Osteoblast (primary cell): ENCODE data around the gene ZNF605. TPM values are rescaled to one million over a fixed set of nuclear protein-coding genes. Genes with fewer than 3 reads are reported as not detected.
"Not testable (repeated sequence)": the region's sequence is repeated elsewhere in the genome, so short reads cannot be mapped to it uniquely, and the experiment has no call there.

Source experiments
- DNase-seq: peaks from one replicate; pipeline ENCODE4 v3.0.0; 2011; ENCODE audit warnings: low spot score, mixed read lengths; ENCODE audit not compliant: insufficient read length; ENCODE audit errors: missing footprints
- H2AFZ ChIP-seq: 2 replicates; pipeline ENCODE4 v1.6.0; 2011; ENCODE audit warnings: mild to moderate bottlenecking, low read length
- H3K27ac ChIP-seq: 2 replicates; pipeline ENCODE4 v1.5.1; 2011; ENCODE audit warnings: mild to moderate bottlenecking, low read depth, low read length, moderate library complexity
- H3K27me3 ChIP-seq: 2 replicates; pipeline ENCODE4 v1.6.0; 2012; ENCODE audit warnings: mild to moderate bottlenecking, control low read depth, inconsistent platforms, low read length, moderate library complexity; ENCODE audit not compliant: insufficient read depth
- H3K36me3 ChIP-seq: 2 replicates; pipeline ENCODE4 v1.5.1; 2011; ENCODE audit warnings: mild to moderate bottlenecking, low read length, control low read depth, moderate library complexity; ENCODE audit not compliant: insufficient read depth
- H3K4me1 ChIP-seq: 2 replicates; pipeline ENCODE4 v1.5.1; 2011; ENCODE audit warnings: mild to moderate bottlenecking, low read length, control low read depth, moderate library complexity; ENCODE audit not compliant: insufficient read depth
- H3K4me2 ChIP-seq: 2 replicates; pipeline ENCODE4 v1.6.0; 2011; ENCODE audit warnings: mild to moderate bottlenecking, low read length; ENCODE audit not compliant: insufficient read depth
- H3K4me3 ChIP-seq: fragments of 200-600 bp; sonication (generic); 3 replicates; pipeline ENCODE4 v1.5.1; 2012; ENCODE audit warnings: mild to moderate bottlenecking, low read length, inconsistent platforms; ENCODE audit not compliant: insufficient read depth
- H3K79me2 ChIP-seq: 2 replicates; pipeline ENCODE4 v1.6.0; 2012; ENCODE audit warnings: mild to moderate bottlenecking, low read length, control low read depth, inconsistent platforms; ENCODE audit not compliant: insufficient read depth
- H3K9me3 ChIP-seq: 2 replicates; pipeline ENCODE4 v1.5.1; 2011; ENCODE audit warnings: low read depth, low read length, control low read depth
- H4K20me1 ChIP-seq: 2 replicates; pipeline ENCODE4 v1.6.0; 2012; ENCODE audit warnings: mild to moderate bottlenecking, low read length, control low read depth; ENCODE audit not compliant: insufficient read depth
- CTCF ChIP-seq: IDR thresholded peaks from 2 replicates; pipeline ENCODE4 v1.5.1; 2011; ENCODE audit warnings: mild to moderate bottlenecking, low read depth, low read length, moderate library complexity; ENCODE audit errors: extremely low read depth
- total RNA-seq: library from RNA; depleted of rRNA; stranded (reverse); fragments of >200 nt; gene quantifications from 2 replicates; pipeline ENCODE4 v1.2.3, GENCODE V29; 2012

Gene ZNF605
- total RNA-seq, 1 donor, result 10.9 TPM

- no peak overlapping the region for H3K27ac ChIP-seq
- H2AFZ ChIP-seq, result no peak overlapping the region
- no peak for DNase-seq
- H3K4me1 ChIP-seq, result no peaks in the 10 kb centered on the region
- H3K36me3 ChIP-seq, result no peaks in the 10 kb centered on the region
- H3K4me2 ChIP-seq, result no peak overlapping the region
- no peaks in the 10 kb centered on the region for H3K9me3 ChIP-seq
- H3K27me3 ChIP-seq, result no peaks in the 10 kb centered on the region
- TF ChIP-seq CTCF, result no peak
- H4K20me1 ChIP-seq, result no peaks in the 10 kb centered on the region
- H3K79me2 ChIP-seq, result no peaks in the 10 kb centered on the region
- H3K4me3 ChIP-seq, result no peak overlapping the region
Observed at GRCh38 chr12:132966676-132967415, 10.7 kb upstream of the ZNF605 start.

GRCh38 chr12:132965796-132966195 is 9.7 kb upstream of the ZNF605 start:
- no peaks in the 10 kb centered on the region for H4K20me1 ChIP-seq
- no peak overlapping the region for H3K4me2 ChIP-seq
- no peak overlapping the region for H2AFZ ChIP-seq
- no peaks in the 10 kb centered on the region for H3K36me3 ChIP-seq
- DNase-seq, result no peak
- no peak overlapping the region for H3K4me3 ChIP-seq
- no peak for TF ChIP-seq CTCF
- H3K79me2 ChIP-seq, result no peaks in the 10 kb centered on the region
- no peak overlapping the region for H3K27ac ChIP-seq
- H3K4me1 ChIP-seq, result no peaks in the 10 kb centered on the region
- H3K9me3 ChIP-seq, result no peaks in the 10 kb centered on the region
- no peaks in the 10 kb centered on the region for H3K27me3 ChIP-seq

- not testable (repeated sequence) for H3K4me1 ChIP-seq, H2AFZ ChIP-seq, H3K9me3 ChIP-seq, H3K4me3 ChIP-seq, H3K79me2 ChIP-seq, H4K20me1 ChIP-seq, H3K27ac ChIP-seq, DNase-seq, H3K36me3 ChIP-seq, H3K27me3 ChIP-seq, H3K4me2 ChIP-seq
Observed at GRCh38 chr12:132963947-132964346, 7.8 kb upstream of the ZNF605 start.

GRCh38 chr12:132961790-132962189 is 5.7 kb upstream of the ZNF605 start:
- H3K27ac ChIP-seq, H3K4me1 ChIP-seq, H3K4me2 ChIP-seq, H3K79me2 ChIP-seq, DNase-seq, H3K4me3 ChIP-seq, H2AFZ ChIP-seq, H3K36me3 ChIP-seq, H4K20me1 ChIP-seq, H3K27me3 ChIP-seq, H3K9me3 ChIP-seq: not testable (repeated sequence)
